HFFc6 (cell line): Measurements from ENCODE around the gene TCP1. TPM values are rescaled to one million over a fixed set of nuclear protein-coding genes. Genes with fewer than 3 reads are reported as not detected.

Source experiments
- DNase-seq: peaks from one replicate; pipeline ENCODE4 v3.0.0-alpha.2; 2018
- H3K27ac Mint-ChIP-seq: 2 replicates; pipeline ENCODE4 v1.8.0; 2020; ENCODE audit warnings: mild to moderate bottlenecking, mixed read lengths
- H3K27me3 Mint-ChIP-seq: 2 replicates; pipeline ENCODE4 v1.8.0; 2021; ENCODE audit warnings: mild to moderate bottlenecking, moderate library complexity, mixed read lengths; ENCODE audit not compliant: insufficient read depth
- H3K36me3 Mint-ChIP-seq: 2 replicates; pipeline ENCODE4 v1.8.0; 2021; ENCODE audit warnings: low read depth, mixed read lengths
- H3K4me1 Mint-ChIP-seq: 2 replicates; pipeline ENCODE4 v1.8.0; 2020; ENCODE audit warnings: low read depth, mixed read lengths
- H3K4me3 Mint-ChIP-seq: 2 replicates; pipeline ENCODE4 v1.8.0; 2020; ENCODE audit warnings: mild to moderate bottlenecking, moderate library complexity, mixed read lengths
- H3K9me3 Mint-ChIP-seq: 2 replicates; pipeline ENCODE4 v1.8.0; 2020; ENCODE audit warnings: mild to moderate bottlenecking, mixed read lengths
- total RNA-seq, 6 experiments: library from RNA; stranded (reverse); fragmentation: NEBNext Ultra II Directional; extraction: Animal tissue kit (Norgen Biotek cat#: 25700); gene quantifications; 2 replicates in 1 of 6; 3 replicates in 5 of 6; pipeline ENCODE4 v1.2.3, GENCODE V29; 2021
- TF ChIP-seq, protein P1 (sequence below): fragments of 200-600 bp; sonication (generic); IDR thresholded peaks from 2 replicates; pipeline ENCODE4 v1.5.0; 2021; ENCODE audit warnings: antibody characterized with exemption, mild to moderate bottlenecking

TCP1 gene
- total RNA-seq, 6 experiments from 2014 or later: 212 to 270 (median 225) TPM

DNA sequence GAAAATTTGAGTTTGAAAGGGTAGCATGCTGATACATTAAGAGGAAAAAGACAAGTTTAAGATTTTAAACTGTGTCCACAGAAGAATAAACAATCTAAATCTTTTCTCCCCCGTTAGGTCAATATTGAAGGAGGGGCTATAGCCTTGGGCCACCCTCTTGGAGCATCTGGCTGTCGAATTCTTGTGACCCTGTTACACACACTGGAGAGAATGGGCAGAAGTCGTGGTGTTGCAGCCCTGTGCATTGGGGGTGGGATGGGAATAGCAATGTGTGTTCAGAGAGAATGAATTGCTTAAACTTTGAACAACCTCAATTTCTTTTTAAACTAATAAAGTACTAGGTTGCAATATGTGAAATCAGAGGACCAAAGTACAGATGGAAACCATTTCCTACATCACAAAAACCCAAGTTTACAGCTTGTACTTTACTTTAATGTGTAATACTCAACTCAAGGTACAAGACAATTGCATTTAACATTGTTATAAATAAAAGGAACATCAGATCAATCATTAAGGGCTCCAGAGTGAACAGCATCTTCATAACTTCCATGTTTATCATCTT is 10.8 kb downstream of the TCP1 start:
- H3K36me3 Mint-ChIP-seq: peaks cover 30% of the 10 kb centered on the region
- H3K9me3 Mint-ChIP-seq: no peaks in the 10 kb centered on the region
- H3K4me3 Mint-ChIP-seq: no peak overlapping the region
- peak overlapping the region; percentile 27; the same call in 1 of the 2 replicates for H3K27ac Mint-ChIP-seq
- H3K4me1 Mint-ChIP-seq: peaks cover 27% of the 10 kb centered on the region
- H3K27me3 Mint-ChIP-seq: no peaks in the 10 kb centered on the region; the same call in 1 of the 2 replicates
- TF ChIP-seq, protein P1, sequence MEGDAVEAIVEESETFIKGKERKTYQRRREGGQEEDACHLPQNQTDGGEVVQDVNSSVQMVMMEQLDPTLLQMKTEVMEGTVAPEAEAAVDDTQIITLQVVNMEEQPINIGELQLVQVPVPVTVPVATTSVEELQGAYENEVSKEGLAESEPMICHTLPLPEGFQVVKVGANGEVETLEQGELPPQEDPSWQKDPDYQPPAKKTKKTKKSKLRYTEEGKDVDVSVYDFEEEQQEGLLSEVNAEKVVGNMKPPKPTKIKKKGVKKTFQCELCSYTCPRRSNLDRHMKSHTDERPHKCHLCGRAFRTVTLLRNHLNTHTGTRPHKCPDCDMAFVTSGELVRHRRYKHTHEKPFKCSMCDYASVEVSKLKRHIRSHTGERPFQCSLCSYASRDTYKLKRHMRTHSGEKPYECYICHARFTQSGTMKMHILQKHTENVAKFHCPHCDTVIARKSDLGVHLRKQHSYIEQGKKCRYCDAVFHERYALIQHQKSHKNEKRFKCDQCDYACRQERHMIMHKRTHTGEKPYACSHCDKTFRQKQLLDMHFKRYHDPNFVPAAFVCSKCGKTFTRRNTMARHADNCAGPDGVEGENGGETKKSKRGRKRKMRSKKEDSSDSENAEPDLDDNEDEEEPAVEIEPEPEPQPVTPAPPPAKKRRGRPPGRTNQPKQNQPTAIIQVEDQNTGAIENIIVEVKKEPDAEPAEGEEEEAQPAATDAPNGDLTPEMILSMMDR: no peak
- no peak for DNase-seq

DNA sequence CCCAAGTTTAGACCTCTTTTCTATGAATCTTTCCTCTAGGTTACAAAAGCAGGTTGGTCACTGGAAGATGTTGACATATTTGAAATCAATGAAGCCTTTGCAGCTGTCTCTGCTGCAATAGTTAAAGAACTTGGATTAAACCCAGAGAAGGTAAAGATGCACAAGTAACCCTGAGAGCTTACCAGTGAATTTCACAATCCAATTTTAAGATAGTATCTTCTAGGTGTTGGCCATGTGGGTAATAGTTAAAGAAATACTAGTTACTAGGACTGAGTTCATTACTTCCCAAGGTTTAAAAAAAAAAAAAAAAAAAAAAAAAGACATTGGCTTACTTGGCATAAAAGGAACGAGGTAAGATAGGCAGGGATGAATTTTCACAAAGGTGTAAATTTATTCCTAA is 11.3 kb downstream of the TCP1 start:
- Mint-ChIP-seq H3K4me3 (no peak overlapping the region), H3K4me1 (peaks cover 26% of the 10 kb centered on the region), H3K27ac (peak overlapping the region; percentile 27; the same call in 1 of the 2 replicates), H3K9me3 (no peaks in the 10 kb centered on the region), H3K27me3 (no peaks in the 10 kb centered on the region), H3K36me3 (peaks cover 30% of the 10 kb centered on the region)
- no peak for DNase-seq
- TF ChIP-seq, protein P1: no peak

DNA sequence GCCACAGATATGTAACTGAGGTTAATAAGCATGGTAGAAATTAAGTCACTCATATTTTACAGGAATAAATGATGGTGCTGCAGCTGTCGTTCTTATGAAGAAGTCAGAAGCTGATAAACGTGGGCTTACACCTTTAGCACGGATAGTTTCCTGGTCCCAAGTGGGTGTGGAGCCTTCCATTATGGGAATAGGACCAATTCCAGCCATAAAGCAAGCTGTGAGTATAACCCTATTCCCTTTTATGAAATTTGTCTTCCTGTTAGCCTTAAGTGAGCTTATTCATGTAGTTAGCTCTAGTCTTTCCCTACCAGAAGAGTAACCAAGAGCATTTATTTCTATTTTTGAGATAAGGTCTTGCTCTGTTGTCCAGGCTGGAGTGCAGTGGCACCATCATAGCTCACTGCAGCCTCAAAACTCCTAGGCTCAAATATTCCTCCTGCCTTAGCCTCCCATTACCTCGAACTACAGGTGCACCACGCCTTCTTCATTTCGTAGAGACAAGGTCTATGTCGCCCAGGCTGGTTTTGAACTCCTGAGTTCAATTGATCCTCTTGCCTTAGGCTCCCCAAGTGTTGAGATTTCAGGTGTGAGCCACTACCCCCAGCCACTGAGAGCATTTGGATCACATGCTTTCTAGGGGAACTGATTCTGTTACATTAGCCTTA is 12.0 kb downstream of the TCP1 start:
- TF ChIP-seq, protein P1: no peak
- Mint-ChIP-seq H3K27ac (peak overlapping the region; percentile 36; the same call in 1 of the 2 replicates), H3K9me3 (no peaks in the 10 kb centered on the region)

DNA sequence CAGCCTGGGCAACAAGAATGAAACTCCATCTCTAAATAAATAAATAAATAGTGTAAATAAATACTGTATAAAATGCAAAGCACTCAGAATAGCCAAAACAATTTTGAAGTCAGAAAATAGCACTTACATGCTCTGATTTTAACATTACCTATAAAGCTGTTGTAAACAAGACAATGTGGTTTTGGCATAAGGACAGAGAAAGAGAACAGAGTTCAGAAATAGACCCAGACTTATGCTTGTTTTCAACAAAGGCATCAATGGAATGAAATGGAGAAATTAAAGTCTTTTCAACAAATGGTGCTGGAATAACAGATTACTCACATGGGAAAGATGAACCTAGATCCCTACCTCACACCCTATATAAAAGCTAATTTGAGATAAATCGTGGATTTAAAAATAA is 17.2 kb downstream of the TCP1 start:
- Mint-ChIP-seq H3K27ac (no peak overlapping the region), H3K4me1 (no peaks in the 10 kb centered on the region), H3K4me3 (no peak overlapping the region), H3K36me3 (peaks cover 13% of the 10 kb centered on the region; the same call in 1 of the 2 replicates), H3K27me3 (no peaks in the 10 kb centered on the region), H3K9me3 (no peaks in the 10 kb centered on the region)
- TF ChIP-seq, protein P1: no peak
- DNase-seq: no peak

More for the DNA sequence above, 12.0 kb downstream of the TCP1 start:
- no peaks in the 10 kb centered on the region for H3K27me3 Mint-ChIP-seq
- H3K4me1 Mint-ChIP-seq: peaks cover 19% of the 10 kb centered on the region
- peaks cover 22% of the 10 kb centered on the region for H3K36me3 Mint-ChIP-seq
- no peak overlapping the region for H3K4me3 Mint-ChIP-seq
- DNase-seq: no peak

DNA sequence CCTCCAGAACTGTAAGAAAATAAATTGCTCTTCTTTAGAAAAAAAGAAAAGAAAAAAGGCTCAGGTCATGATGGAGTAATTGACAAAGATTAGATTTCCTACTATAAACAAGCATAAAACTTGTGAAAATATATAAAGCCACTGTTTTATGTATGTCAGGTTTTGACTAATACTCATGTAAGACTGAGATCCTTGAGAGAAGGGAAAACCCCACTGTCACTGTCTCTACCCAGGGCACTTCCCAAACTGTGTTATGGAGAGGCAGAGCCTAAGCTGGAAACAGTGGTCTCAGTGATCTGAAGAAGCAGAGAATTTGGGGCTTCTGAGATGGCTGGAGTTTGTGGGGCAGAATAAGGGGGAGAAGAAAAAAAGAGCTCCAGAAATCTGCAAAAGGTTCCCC is 19.9 kb downstream of the TCP1 start:
- no peak for DNase-seq
- Mint-ChIP-seq H3K4me3 (no peak overlapping the region), H3K36me3 (peaks cover 17% of the 10 kb centered on the region; the same call in 1 of the 2 replicates), H3K27me3 (no peaks in the 10 kb centered on the region), H3K9me3 (no peaks in the 10 kb centered on the region), H3K27ac (no peak overlapping the region), H3K4me1 (no peaks in the 10 kb centered on the region)
- TF ChIP-seq, protein P1: no peak
